Panc1 (cell line): ENCODE data around the gene MRPL27. TPM values are rescaled to one million over a fixed set of nuclear protein-coding genes. Genes with fewer than 3 reads are reported as not detected.
A peak's percentile ranks its signal among the peaks of the same experiment; 100 is the strongest.

Experiments
- ATAC-seq: fragments of 200-7000 bp; cut with Tn5 transposase; 2 replicates; pipeline ENCODE4 v1.9.1; 2020; ENCODE audit warnings: mild to moderate bottlenecking, moderate library complexity
- BruUV-seq: library from RNA; stranded (reverse); fragments of 400-500 nt; replicated peaks from 2 replicates; lab custom pipeline; 2021; lab: Mats Ljungman, UMichigan
- CTCF ChIA-PET: fragments of 300-600 bp; sonication (Branson Sonifier 250); formaldehyde crosslinking; loops from one replicate; lab custom pipeline; 2022; ENCODE audit warnings: antibody characterized with exemption; lab: Charles Lee
- POLR2A ChIA-PET: fragments of 300-600 bp; sonication (Branson Sonifier 250); formaldehyde crosslinking; loops from one replicate; lab custom pipeline; 2022; ENCODE audit warnings: antibody characterized with exemption; lab: Charles Lee
- DNase-seq: peaks from one replicate; pipeline ENCODE4 v3.0.0-alpha.2; 2010; ENCODE audit warnings: low read depth, low spot score
- H3K27ac ChIP-seq: 2 replicates; pipeline ENCODE4 v1.5.1; 2011; ENCODE audit warnings: mild to moderate bottlenecking, low read length, inconsistent platforms
- H3K27me3 ChIP-seq: fragments of 200-500 bp; sonication (Bioruptor generic); 2 replicates; pipeline ENCODE4 v1.6.0; 2014; ENCODE audit warnings: low read length, inconsistent platforms; ENCODE audit not compliant: control insufficient read depth, insufficient read depth
- H3K36me3 ChIP-seq: fragments of 200-500 bp; sonication (Bioruptor generic); 2 replicates; pipeline ENCODE4 v1.5.1; 2014; ENCODE audit warnings: inconsistent platforms, mild to moderate bottlenecking, low read length, moderate library complexity; ENCODE audit not compliant: control insufficient read depth, insufficient read depth
- H3K4me1 ChIP-seq: 2 replicates; pipeline ENCODE4 v1.5.1; 2011; ENCODE audit warnings: inconsistent platforms, mild to moderate bottlenecking, low read length, moderate library complexity; ENCODE audit not compliant: control insufficient read depth, insufficient read depth
- H3K4me3 ChIP-seq, 2 experiments: 2 replicates each; pipeline ENCODE4 v1.5.1; 2011 to 2012; ENCODE audit warnings: low read depth in 2 of 2, low read length in 2 of 2, mild to moderate bottlenecking in 2 of 2, inconsistent platforms in 1 of 2, moderate library complexity in 1 of 2
- H3K9me3 ChIP-seq: fragments of 200-500 bp; sonication (Bioruptor generic); 2 replicates; pipeline ENCODE4 v1.5.1; 2014; ENCODE audit warnings: low read depth, mild to moderate bottlenecking, inconsistent platforms, low read length, moderate library complexity; ENCODE audit not compliant: control insufficient read depth, insufficient read depth
- CTCF ChIP-seq: fragments of 450-650 bp; IDR thresholded peaks from 2 replicates; pipeline ENCODE4 v1.5.1; 2017; ENCODE audit warnings: mild to moderate bottlenecking
- POLR2AphosphoS5 ChIP-seq: IDR thresholded peaks from 2 replicates; pipeline ENCODE4 v1.6.1; 2012; ENCODE audit warnings: mild to moderate bottlenecking, low read depth, low read length, moderate library complexity
- SIN3A ChIP-seq: IDR thresholded peaks from 2 replicates; pipeline ENCODE4 v1.6.1; 2012; ENCODE audit warnings: low read depth, mild to moderate bottlenecking, low read length, moderate library complexity, borderline replicate concordance; ENCODE audit not compliant: insufficient read depth
- TCF7L2 ChIP-seq: IDR thresholded peaks from 2 replicates; pipeline ENCODE4 v1.6.1; 2011; ENCODE audit warnings: mild to moderate bottlenecking, low read depth, low read length, inconsistent platforms
- in situ Hi-C: cut with HindIII; loops from 2 replicates; pipeline ENCODE4 v1.10.0; 2016; ENCODE audit warnings: low sequenced_read_pairs, low pct_unique_long_range_greater_than_20kb
- intact Hi-C: fragments of 100-400 bp; cut with micrococcal nuclease; formaldehyde crosslinking; loops from one replicate; pipeline ENCODE4 v1.10.0; 2022; ENCODE audit not compliant: unreplicated experiment
- total RNA-seq: library from RNA; stranded (reverse); gene quantifications from one replicate; pipeline ENCODE4 v1.2.1, GENCODE V29; 2021; ENCODE audit not compliant: unreplicated experiment
- TF ChIP-seq, protein P1 (sequence below), 2 experiments: IDR thresholded peaks; 2 replicates each; pipeline ENCODE4 v1.6.1; 2011 to 2012; ENCODE audit warnings: low read depth in 2 of 2, control low read depth in 1 of 2, low read length in 1 of 2, mild to moderate bottlenecking in 1 of 2, moderate library complexity in 1 of 2; ENCODE audit not compliant: insufficient read depth in 1 of 2

The MRPL27 gene
- total RNA-seq, 1 experiment from 2014 or later, result 136 TPM

DNA sequence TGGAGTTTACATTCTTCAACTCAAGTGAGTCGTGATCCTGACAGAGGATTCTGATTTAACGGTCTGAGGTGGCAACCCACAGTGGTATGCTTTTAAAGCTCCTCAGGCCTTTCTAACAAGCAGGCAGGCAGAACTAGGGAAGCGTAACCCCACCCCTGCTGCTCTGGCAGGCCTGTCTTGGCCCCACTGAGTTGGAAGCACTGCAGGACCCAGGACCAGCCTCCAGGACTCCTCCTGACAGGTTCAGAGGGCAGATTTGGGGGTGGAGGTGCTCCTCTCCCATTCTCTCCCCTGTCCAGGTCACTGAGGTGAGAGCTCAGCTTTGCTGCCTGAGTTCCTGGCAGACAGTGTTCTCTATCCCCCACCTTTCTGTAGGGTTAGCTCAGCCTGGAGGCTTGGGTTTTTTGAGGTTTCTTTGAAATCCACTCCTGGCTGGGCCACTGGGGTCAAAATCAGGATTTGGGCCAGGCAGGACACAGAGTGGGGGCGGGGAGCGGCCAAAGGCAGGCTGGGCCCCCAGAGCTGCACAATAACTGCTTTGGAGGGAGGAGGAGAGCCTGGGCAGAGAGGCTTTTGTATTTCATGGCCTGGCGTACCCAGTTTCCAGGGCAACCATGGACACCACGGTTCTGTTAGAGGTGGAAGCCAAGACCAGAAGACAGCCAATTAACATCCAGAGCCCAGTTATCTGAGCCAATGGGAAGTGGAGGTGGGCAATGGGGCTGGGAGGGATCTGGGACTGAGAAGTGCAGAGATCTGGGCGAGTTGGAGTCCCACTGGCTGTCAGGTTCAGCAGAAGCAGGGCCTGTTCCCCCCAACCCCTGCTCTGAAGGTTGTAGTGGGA, 9.5 kb downstream of the MRPL27 start:
- ChIA-PET POLR2A (interaction anchor here (0.6 kb wide), 2 partner anchors 25 to 64 kb away, joined by 4 to 11 read pairs; no protein-coding TSS in a partner anchor), CTCF (interaction anchor here (0.7 to 0.8 kb wide), 2 partner anchors 9 to 12 kb away, joined by 8 read pairs; partner anchors contain the start of genes EME1 and MRPL27)
- no TSS peak for BruUV-seq
- no peak overlapping the region for H3K27ac ChIP-seq
- intact Hi-C loops (no loop called here), in situ Hi-C loops (no loop called here)
- ATAC-seq (peak; percentile 22), DNase-seq (no peak)
- no peak overlapping the region for H3K4me3 ChIP-seq
- peaks cover 8% of the 10 kb centered on the region for H3K36me3 ChIP-seq
- H3K27me3 ChIP-seq, result no peaks in the 10 kb centered on the region
- peak; percentile 27; the same call in 1 of the 2 replicates for TF ChIP-seq POLR2AphosphoS5
- TF ChIP-seq, protein P1, sequence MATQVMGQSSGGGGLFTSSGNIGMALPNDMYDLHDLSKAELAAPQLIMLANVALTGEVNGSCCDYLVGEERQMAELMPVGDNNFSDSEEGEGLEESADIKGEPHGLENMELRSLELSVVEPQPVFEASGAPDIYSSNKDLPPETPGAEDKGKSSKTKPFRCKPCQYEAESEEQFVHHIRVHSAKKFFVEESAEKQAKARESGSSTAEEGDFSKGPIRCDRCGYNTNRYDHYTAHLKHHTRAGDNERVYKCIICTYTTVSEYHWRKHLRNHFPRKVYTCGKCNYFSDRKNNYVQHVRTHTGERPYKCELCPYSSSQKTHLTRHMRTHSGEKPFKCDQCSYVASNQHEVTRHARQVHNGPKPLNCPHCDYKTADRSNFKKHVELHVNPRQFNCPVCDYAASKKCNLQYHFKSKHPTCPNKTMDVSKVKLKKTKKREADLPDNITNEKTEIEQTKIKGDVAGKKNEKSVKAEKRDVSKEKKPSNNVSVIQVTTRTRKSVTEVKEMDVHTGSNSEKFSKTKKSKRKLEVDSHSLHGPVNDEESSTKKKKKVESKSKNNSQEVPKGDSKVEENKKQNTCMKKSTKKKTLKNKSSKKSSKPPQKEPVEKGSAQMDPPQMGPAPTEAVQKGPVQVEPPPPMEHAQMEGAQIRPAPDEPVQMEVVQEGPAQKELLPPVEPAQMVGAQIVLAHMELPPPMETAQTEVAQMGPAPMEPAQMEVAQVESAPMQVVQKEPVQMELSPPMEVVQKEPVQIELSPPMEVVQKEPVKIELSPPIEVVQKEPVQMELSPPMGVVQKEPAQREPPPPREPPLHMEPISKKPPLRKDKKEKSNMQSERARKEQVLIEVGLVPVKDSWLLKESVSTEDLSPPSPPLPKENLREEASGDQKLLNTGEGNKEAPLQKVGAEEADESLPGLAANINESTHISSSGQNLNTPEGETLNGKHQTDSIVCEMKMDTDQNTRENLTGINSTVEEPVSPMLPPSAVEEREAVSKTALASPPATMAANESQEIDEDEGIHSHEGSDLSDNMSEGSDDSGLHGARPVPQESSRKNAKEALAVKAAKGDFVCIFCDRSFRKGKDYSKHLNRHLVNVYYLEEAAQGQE (IDR thresholded peaks at IDR 0.05; ENCODE audit: insufficient read depth in 1 of 2, low read depth in 2 of 2, low read length in 1 of 2), result no peak
- peaks cover 7% of the 10 kb centered on the region; the same call in 1 of the 2 replicates for H3K4me1 ChIP-seq
- H3K9me3 ChIP-seq, result no peaks in the 10 kb centered on the region

DNA sequence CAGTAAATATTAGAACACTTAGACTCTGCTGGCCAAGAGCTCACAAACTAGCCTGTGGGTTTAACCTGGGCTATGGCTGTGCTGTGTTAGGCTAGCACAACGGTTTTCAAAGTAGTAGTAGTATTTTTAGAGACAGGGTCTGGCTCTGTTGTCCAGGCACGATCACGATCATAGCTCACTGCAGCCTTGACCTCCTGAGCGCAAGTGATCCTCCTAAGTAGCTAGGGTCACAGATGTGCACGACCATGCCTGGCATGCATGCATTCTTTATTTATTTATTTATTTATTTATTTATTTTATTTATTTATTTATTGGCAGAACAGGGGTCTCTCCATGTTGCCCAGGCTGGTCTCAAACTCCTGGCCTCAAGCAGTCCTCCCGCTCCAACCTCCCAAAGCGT, 10.3 kb downstream of the MRPL27 start:
- no peak for TF ChIP-seq POLR2AphosphoS5
- TF ChIP-seq TCF7L2, result no peak
- TF ChIP-seq SIN3A, result no peak
- TF ChIP-seq CTCF, result no peak
- TF ChIP-seq, protein P1 (IDR thresholded peaks at IDR 0.05; ENCODE audit: insufficient read depth in 1 of 2, low read depth in 2 of 2, low read length in 1 of 2), result no peak
- no TSS peak for BruUV-seq

More for the DNA sequence above, 10.3 kb downstream of the MRPL27 start:
- ChIA-PET CTCF (interaction anchor here (0.6 to 2.6 kb wide), 6 partner anchors 8 to 117 kb away, joined by 3 to 21 read pairs (median 8); partner anchors contain the start of genes EME1, LRRC59 and MRPL27), POLR2A (interaction anchor here (0.5 to 0.6 kb wide), 4 partner anchors 19 to 69 kb away, joined by 3 to 11 read pairs (median 4); no protein-coding TSS in a partner anchor)
- peaks cover under 1% of the 10 kb centered on the region; the same call in 1 of the 2 replicates for H3K36me3 ChIP-seq
- in situ Hi-C loops, result no loop called here
- H3K27ac ChIP-seq, result no peak overlapping the region
- H3K9me3 ChIP-seq, result no peaks in the 10 kb centered on the region
- ATAC-seq (no peak), DNase-seq (no peak)
- no peaks in the 10 kb centered on the region for H3K27me3 ChIP-seq
- peaks cover 7% of the 10 kb centered on the region; the same call in 1 of the 2 replicates for H3K4me1 ChIP-seq
- H3K4me3 ChIP-seq, result no peak overlapping the region
- intact Hi-C loops, result no loop called here
